HUES48 (cell line): ENCODE results near the gene FBXL17.

Experiments used
- H3K27ac ChIP-seq: one replicate; pipeline ENCODE4 v1.7.0; 2013; ENCODE audit warnings: low read depth, low read length, inconsistent platforms
- H3K27me3 ChIP-seq: 2 replicates; pipeline ENCODE4 v1.6.1; 2013; ENCODE audit warnings: mild to moderate bottlenecking, low read length; ENCODE audit not compliant: control insufficient read depth, insufficient read depth
- H3K36me3 ChIP-seq: 2 replicates; pipeline ENCODE4 v1.6.1; 2013; ENCODE audit warnings: low read length; ENCODE audit not compliant: control insufficient read depth, insufficient read depth
- H3K4me1 ChIP-seq: 2 replicates; pipeline ENCODE4 v1.6.1; 2013; ENCODE audit warnings: mild to moderate bottlenecking, low read length; ENCODE audit not compliant: control insufficient read depth, insufficient read depth
- H3K4me3 ChIP-seq: 2 replicates; pipeline ENCODE4 v1.5.1; 2013; ENCODE audit warnings: mild to moderate bottlenecking, low read depth, low read length
- H3K9ac ChIP-seq: 2 replicates; pipeline ENCODE4 v1.6.1; 2013; ENCODE audit warnings: mild to moderate bottlenecking, low read depth, low read length, moderate library complexity
- H3K9me3 ChIP-seq: 2 replicates; pipeline ENCODE4 v1.6.1; 2013; ENCODE audit warnings: low read length; ENCODE audit not compliant: control insufficient read depth, insufficient read depth

Gene FBXL17

GRCh38 chr5:108206707-108207106 lies 175.2 kb downstream of the FBXL17 start:
- no peaks in the 10 kb centered on the region for H3K4me1 ChIP-seq
- H3K27me3 ChIP-seq: no peaks in the 10 kb centered on the region
- no peaks in the 10 kb centered on the region for H3K9me3 ChIP-seq
- no peak overlapping the region for H3K27ac ChIP-seq
- H3K36me3 ChIP-seq: no peaks in the 10 kb centered on the region
- no peak overlapping the region for H3K4me3 ChIP-seq
- H3K9ac ChIP-seq: no peak overlapping the region

GRCh38 chr5:108201721-108202120 lies 180.2 kb downstream of the FBXL17 start:
- Histone ChIP-seq H3K27ac (no peak overlapping the region), H3K9ac (no peak overlapping the region), H3K9me3 (no peaks in the 10 kb centered on the region), H3K4me3 (no peak overlapping the region), H3K4me1 (peaks cover 8% of the 10 kb centered on the region; the same call in 1 of the 2 replicates), H3K27me3 (no peaks in the 10 kb centered on the region), H3K36me3 (no peaks in the 10 kb centered on the region)

DNA sequence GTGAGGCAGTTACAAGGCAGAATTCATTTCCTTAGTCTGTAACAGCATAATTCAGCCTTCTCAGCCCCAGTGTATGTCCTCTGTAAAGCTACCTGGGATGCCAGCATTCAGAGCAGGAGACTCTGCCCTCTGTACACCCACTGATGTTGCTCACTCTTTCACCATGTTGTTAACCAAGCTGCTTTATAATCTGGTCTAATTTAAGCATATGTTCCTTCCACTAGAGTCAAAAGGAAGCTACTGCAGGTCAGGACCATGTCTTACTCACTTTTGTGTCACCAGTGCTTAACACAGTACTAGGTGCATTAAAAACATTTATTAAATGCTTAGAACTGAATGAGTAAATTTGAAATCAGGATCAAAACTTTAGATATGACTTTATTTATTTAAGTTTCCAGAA lies 185.6 kb downstream of the FBXL17 start:
- H3K4me1 ChIP-seq: peaks cover 8% of the 10 kb centered on the region; the same call in 1 of the 2 replicates
- H3K9me3 ChIP-seq: no peaks in the 10 kb centered on the region
- H3K9ac ChIP-seq: no peak overlapping the region
- H3K4me3 ChIP-seq: no peak overlapping the region
- no peak overlapping the region for H3K27ac ChIP-seq
- H3K27me3 ChIP-seq: no peaks in the 10 kb centered on the region
- no peaks in the 10 kb centered on the region for H3K36me3 ChIP-seq

DNA sequence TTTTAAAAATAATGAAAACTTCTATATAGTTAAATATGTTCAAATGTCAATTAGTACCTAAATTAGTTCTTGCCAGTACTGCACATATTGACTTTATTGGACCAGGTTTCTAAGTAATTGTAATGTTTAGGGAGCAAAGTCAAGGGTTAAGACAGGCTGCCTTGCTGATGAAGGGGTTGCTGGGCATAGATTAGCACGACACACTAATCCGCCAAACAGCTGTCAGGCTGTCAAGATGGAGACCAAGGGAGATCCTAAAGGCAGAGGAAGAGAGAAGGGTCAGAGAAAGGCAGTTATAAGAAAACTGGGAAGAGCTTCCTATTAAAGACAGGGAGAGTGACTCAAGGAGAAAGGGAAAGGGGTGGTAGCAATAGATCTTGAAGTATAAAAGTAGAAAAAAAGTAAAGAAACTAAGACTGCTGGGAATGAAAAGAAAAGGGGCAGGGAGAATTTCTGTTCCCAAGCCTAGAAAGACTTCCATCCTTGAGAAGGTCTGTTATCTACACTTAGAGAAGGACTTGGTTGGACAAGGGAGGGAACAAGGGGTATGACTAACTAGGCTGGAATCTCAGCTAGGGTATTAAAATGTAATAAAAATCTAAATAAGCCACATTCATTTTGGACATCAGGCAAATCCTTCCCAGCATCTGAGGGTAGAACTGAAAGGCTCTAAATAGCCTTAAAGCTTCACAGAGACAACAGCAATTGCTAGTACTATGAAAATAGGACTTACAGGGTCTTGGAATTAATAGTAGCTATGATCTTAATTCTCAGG lies 188.7 kb downstream of the FBXL17 start:
- Histone ChIP-seq H3K4me1 (no peaks in the 10 kb centered on the region), H3K4me3 (no peak overlapping the region), H3K9ac (no peak overlapping the region), H3K9me3 (no peaks in the 10 kb centered on the region), H3K27me3 (no peaks in the 10 kb centered on the region), H3K36me3 (no peaks in the 10 kb centered on the region), H3K27ac (no peak overlapping the region)

GRCh38 chr5:108184940-108185339 lies 197.0 kb downstream of the FBXL17 start:
- no peaks in the 10 kb centered on the region for H3K27me3 ChIP-seq
- H3K9ac ChIP-seq: no peak overlapping the region
- no peak overlapping the region for H3K4me3 ChIP-seq
- H3K9me3 ChIP-seq: no peaks in the 10 kb centered on the region
- H3K27ac ChIP-seq: no peak overlapping the region
- H3K4me1 ChIP-seq: peaks cover 12% of the 10 kb centered on the region
- H3K36me3 ChIP-seq: no peaks in the 10 kb centered on the region

DNA sequence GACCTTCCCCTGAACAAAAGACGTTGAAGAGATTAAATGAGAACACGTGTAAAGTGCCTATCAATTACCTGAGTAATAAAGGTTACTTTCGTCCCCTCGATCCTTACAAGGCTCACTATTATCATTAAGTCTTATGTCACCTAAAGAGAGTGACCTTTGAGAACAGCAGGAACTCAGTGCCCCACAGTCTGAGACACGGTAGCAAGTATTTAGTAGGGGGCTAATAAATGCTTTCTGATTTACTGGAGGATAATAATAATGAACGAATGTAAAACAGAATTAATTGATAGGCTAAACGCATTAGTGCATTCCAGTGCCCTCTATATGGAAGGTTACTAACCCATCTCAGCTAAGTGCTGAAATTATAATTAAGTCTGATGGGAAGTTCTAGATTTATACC lies 199.9 kb downstream of the FBXL17 start:
- no peaks in the 10 kb centered on the region for H3K27me3 ChIP-seq
- no peak overlapping the region for H3K9ac ChIP-seq
- H3K27ac ChIP-seq: no peak overlapping the region
- H3K4me1 ChIP-seq: peaks cover 12% of the 10 kb centered on the region
- H3K9me3 ChIP-seq: no peaks in the 10 kb centered on the region
- no peak overlapping the region for H3K4me3 ChIP-seq
- H3K36me3 ChIP-seq: no peaks in the 10 kb centered on the region

GRCh38 chr5:108174286-108174685 lies 207.6 kb downstream of the FBXL17 start:
- H3K9ac ChIP-seq: no peak overlapping the region
- no peak overlapping the region for H3K27ac ChIP-seq
- H3K27me3 ChIP-seq: no peaks in the 10 kb centered on the region
- no peak overlapping the region for H3K4me3 ChIP-seq
- H3K9me3 ChIP-seq: no peaks in the 10 kb centered on the region
- H3K4me1 ChIP-seq: no peaks in the 10 kb centered on the region
- no peaks in the 10 kb centered on the region for H3K36me3 ChIP-seq

DNA sequence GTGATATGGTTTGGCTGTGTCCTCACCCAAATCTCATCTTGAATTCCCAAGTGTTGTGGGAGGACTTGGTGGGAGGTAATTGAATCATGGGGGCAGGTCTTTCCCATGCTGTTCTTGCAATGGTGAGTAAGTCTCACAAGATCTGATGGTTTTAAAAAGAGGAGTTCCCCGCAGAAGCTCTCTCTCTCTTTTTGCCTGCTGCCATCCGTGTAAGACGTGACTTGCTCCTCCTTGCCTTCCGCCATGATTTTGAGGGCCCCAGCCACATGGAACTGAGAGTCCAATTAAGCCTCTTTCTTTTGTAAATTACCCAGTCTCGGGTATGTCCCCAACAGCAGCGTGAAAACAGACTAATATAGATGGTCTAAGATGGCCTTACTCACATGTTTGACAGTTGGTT lies 210.1 kb downstream of the FBXL17 start:
- no peak overlapping the region for H3K4me3 ChIP-seq
- H3K27me3 ChIP-seq: no peaks in the 10 kb centered on the region
- no peaks in the 10 kb centered on the region for H3K36me3 ChIP-seq
- H3K9ac ChIP-seq: no peak overlapping the region
- H3K4me1 ChIP-seq: no peaks in the 10 kb centered on the region
- no peaks in the 10 kb centered on the region for H3K9me3 ChIP-seq
- no peak overlapping the region for H3K27ac ChIP-seq

DNA sequence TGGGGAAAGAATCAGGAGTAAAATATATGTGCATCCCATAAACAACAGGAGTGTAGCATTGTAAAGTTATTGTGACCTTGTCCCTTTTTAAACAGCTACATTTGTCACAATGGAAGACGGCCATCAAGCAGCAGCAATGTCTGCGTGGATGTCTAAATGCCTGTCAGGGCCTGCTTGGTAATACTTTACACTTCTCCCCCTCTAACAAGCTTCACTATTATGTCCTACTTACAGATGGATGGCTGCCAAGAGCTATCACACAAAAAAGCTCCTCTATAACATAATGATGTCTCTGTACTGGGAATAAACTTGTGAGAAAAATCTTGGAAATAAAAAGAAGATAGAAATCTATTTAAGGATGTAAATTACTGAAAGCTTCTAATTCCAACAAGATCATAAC lies 213.0 kb downstream of the FBXL17 start:
- Histone ChIP-seq H3K9ac (no peak overlapping the region), H3K9me3 (no peaks in the 10 kb centered on the region), H3K27me3 (no peaks in the 10 kb centered on the region), H3K4me3 (no peak overlapping the region), H3K27ac (no peak overlapping the region), H3K36me3 (no peaks in the 10 kb centered on the region), H3K4me1 (no peaks in the 10 kb centered on the region)

DNA sequence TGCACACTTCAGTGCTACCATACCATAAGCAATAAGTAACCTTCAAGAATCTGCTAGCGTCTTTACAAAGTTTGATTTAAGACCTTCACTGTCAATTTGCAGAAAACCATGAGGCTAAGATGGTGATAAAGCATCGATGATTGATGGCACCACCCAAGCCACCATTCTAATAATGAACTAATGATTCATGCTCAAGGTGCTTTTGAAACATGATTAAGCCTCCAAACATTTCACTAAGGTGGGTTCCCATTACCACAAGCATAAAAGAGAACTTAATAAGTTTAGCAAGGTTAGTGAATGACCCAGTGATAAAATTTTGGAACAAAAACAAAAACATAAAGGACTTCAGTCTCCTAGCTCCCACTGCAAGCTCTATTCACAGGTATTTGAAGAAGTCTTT lies 214.7 kb downstream of the FBXL17 start:
- H3K27ac ChIP-seq: no peak overlapping the region
- no peaks in the 10 kb centered on the region for H3K27me3 ChIP-seq
- H3K9ac ChIP-seq: no peak overlapping the region
- no peaks in the 10 kb centered on the region for H3K4me1 ChIP-seq
- no peak overlapping the region for H3K4me3 ChIP-seq
- no peaks in the 10 kb centered on the region for H3K9me3 ChIP-seq
- H3K36me3 ChIP-seq: no peaks in the 10 kb centered on the region

DNA sequence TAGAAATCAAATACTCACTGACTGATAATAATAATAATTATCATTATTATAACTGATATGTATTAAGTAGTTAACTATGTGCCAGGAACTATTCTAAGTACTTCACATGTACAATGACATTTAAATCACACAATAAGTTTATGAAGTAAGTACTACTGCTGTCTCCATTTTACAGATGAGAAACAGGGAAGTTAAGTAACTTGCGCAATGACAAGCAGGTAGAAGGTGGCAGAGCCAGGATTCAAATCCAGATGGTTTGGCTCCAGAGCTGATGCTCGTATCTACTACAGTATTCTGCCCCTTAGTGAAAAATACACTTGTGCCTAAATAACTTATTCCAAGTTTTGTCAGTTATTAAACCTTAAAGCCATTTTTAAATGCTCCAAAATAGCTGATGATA lies 217.3 kb downstream of the FBXL17 start:
- Histone ChIP-seq H3K4me1 (no peaks in the 10 kb centered on the region), H3K36me3 (no peaks in the 10 kb centered on the region), H3K27me3 (no peaks in the 10 kb centered on the region), H3K9ac (no peak overlapping the region), H3K9me3 (no peaks in the 10 kb centered on the region), H3K4me3 (no peak overlapping the region), H3K27ac (no peak overlapping the region)
